HG02798 (cell line): ENCODE data around the gene OR2D2.
"Not testable (repeated sequence)": the region's sequence is repeated elsewhere in the genome, so short reads cannot be mapped to it uniquely, and the experiment has no call there.

Source experiments
- ATAC-seq: cut with Tn5 transposase; IDR thresholded peaks from one replicate; pipeline ENCODE4 v1.9.1; 2021; ENCODE audit warnings: mild to moderate bottlenecking; ENCODE audit not compliant: unreplicated experiment, poor library complexity

OR2D2 gene, protein sequence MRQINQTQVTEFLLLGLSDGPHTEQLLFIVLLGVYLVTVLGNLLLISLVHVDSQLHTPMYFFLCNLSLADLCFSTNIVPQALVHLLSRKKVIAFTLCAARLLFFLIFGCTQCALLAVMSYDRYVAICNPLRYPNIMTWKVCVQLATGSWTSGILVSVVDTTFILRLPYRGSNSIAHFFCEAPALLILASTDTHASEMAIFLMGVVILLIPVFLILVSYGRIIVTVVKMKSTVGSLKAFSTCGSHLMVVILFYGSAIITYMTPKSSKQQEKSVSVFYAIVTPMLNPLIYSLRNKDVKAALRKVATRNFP

DNA sequence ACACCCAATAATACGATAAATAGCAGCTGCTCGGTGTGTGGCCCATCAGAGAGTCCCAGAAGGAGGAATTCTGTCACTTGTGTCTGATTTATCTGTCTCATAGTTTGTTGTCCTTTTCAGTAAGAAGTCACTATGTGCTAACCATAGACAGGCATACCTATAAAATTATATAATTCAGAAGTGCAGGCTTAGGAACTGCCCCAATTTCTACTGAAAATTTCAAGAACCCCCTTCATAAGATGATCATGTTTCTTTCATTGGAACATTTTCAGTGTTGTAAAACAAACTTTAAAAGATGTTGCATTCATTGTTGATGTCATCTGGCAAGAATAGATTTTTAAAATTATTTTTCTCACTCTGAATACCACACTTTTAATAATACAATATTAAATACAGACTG, at the start of gene OR2D2:
Gene OR2D2, minus strand, starts transcription at position 101 of the 400 bp plus-strand sequence. Its CDS starts 0 bp downstream, at position 101.
- no peak for ATAC-seq

DNA sequence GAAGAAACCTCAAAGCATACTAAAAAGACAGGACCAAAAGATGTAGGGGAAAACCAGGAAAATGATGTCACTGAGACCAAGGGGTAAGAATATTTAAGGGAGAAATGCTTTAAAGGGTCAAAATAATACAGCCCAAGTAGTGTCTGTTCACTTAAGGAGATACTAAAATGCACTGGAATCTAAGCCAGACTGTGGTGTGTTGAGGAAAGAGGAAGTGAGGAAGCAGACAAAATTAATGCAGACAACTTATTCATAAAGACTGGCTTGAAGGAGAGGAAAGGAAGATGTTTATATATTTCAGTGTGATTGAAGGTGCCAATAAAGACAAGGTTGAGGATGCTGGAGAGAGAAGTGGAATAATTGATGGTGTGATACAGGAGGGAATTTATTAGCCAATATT, 49.7 kb upstream of the OR2D2 start:
- ATAC-seq, result no peak

DNA sequence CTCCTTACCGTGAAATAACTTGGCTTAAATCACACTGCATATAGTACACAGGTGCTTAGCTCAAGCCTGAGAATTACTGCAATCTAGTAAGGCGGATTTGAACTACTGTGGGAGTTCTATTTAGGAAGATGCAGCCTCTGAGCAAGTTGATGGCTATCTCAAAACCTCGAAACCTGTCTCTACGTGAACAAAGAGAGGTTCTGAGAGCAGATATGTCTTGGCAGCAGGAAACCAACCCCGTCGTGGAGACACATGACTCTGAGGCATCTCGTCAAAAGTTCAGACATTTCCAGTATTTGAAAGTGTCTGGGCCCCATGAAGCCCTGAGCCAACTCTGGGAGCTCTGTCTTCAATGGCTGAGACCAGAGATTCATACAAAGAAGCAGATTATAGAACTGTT, 39.8 kb upstream of the OR2D2 start:
- no peak for ATAC-seq

GRCh38 chr11:6931146-6931713, 38.9 kb upstream of the OR2D2 start:
- no peak for ATAC-seq

DNA sequence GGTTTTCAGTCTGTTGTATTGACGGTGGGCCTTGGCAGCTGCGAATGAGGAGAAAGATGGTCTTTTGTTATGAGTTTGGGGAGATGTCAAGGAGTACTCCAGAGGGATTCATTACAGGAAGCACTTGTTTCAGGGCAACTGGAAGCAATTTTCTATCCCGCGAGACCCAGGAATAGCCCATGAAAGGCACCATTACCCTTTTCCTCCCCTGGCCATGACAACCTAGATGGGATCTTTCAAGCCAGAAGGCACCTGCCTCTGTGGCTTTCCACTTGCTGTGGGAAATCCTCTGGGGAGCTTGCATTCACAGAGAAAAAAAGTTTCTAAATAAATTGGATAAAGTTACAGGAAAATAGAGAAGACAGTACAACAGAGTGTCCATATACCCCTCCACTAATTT, 36.6 kb upstream of the OR2D2 start:
- no peak for ATAC-seq

DNA sequence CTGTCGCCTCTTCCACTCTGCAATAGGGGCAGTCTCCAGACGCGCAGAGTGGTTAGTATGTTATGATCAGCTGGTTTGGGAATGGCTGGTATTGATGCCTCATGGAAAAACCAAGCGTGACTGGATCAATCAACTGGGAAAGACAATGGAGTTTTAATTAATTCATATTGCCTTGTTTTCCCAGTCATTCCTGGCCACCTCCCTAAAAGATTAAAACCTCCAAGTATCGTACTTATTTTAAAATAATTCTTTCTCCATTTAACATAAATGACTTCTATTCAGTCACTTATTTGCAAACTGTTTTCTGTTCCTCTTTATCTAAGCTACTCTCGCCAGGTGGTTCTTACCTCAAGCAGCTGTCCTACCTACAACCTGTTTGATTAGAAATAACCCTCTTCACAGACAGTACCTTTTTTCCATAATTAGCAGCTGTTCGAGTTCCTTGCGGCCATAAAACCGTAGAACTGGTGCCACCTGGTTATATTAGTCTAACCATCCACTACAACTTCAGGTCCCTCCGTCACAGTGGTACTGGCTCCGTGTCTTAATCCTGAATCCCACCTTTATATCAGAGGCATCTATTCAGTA, 34.8 kb upstream of the OR2D2 start:
- ATAC-seq, result peak; percentile 69

- peak; percentile 77 for ATAC-seq
Observed at GRCh38 chr11:6926208-6927029, 34.1 kb upstream of the OR2D2 start, which contains the start of gene ZNF215. ZNF215 (plus strand) TSS chr11:6926426; CDS start chr11:6932273, 5,847 bp downstream.

- ATAC-seq, result peak; percentile 19
Observed at GRCh38 chr11:6925636-6926207, 33.4 kb upstream of the OR2D2 start.

DNA sequence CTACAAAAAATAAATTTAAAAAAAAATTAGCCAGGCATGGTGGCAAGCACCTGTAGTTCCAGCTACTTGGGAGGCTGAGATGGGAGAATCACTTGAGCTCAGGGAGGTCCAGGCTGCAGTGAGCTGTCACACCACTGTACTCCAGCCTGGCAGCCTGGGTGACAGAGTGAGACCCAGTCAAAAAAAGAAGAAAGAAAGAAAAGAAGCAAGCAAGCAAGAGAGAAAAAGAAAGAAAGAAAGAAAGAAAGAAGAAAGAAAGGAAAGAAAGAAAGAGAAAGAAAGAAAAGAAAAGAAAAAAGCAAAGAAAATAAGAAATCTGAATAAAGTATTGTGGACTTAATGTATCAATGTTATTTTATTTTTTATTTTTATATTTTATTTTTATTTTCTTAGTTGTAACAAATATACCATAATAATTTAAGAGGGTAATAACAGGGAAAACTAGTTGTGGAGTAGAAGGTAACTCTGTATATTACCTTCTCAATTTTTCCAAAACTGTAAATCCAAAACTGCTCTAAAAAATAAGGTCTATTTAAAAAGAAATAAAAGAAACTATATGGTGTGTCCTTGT, 32.8 kb upstream of the OR2D2 start:
- no peak for ATAC-seq

DNA sequence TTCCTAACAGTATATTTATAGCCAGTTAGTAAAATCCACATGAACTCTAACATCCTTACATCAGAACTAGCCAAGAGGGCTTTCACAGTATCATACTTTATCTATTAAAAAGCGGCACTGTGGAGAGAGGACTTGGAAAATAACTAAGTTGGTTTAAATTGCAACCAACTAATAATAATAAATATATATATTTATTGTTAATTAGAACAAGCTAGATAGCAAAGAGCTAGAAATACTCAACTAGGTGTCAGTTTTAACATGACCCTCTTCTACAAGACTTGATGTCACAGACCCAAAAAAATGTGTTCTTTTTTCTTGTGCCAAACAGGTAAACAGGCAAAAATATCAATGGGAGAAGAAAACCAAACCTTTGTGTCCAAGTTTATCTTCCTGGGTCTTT, 28.4 kb upstream of the OR2D2 start, which contains the start of gene OR2D3:
Gene OR2D3, plus strand, starts transcription at position 301 of the 400 bp plus-strand sequence. Its CDS starts 0 bp downstream, at position 301.
- ATAC-seq, result no peak

DNA sequence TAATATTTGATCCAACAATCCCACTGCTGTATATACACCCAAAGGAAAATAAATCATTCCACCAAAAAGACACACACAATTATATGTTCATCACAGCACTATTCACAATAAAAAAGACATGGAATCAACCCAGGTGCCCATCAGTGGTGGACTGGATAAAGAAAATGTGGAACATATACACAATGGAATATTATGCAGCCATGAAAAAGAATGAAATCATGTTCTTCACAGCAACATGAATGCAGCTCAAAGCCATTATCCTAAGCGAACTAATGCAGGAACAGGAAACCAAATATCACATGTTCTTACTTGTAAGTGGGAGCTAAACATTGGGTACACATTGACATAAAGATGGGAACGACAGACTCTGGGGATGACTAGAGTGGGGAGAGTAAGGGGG, 27.4 kb upstream of the OR2D2 start:
- ATAC-seq, result no peak

- ATAC-seq, result no peak
Observed at GRCh38 chr11:6911948-6912347, 19.6 kb upstream of the OR2D2 start.

- ATAC-seq, result no peak
Observed at GRCh38 chr11:6911378-6911777, 19.1 kb upstream of the OR2D2 start.

GRCh38 chr11:6904804-6905203, 12.5 kb upstream of the OR2D2 start:
- not testable (repeated sequence) for ATAC-seq

- ATAC-seq, result no peak
Observed at GRCh38 chr11:6900327-6900999, 8.2 kb upstream of the OR2D2 start.

- ATAC-seq, result no peak
Observed at GRCh38 chr11:6898911-6899310, 6.6 kb upstream of the OR2D2 start.

GRCh38 chr11:6895010-6895409, 2.7 kb upstream of the OR2D2 start:
- peak; percentile 88 for ATAC-seq

DNA sequence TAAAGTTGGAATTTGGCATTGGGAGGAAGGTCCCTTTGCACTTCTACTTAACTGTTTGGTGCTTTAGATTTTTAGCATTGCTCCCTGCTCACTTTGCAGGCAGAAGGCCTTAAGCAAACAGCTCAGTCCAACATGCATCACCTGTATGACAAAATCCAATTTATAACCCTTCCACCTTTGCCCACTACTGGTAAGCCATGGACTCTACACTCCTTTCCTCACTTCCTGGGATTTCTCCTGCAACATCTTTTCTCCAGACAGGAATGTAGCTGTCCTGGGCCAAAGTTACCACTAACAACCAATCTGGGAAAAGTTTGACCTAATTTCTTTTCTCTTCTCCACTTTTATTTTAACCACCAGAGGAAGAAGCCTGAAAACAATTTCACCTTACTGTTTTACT, 1.8 kb upstream of the OR2D2 start:
- no peak for ATAC-seq

- no peak for ATAC-seq
Observed at GRCh38 chr11:6889835-6890234, 2.5 kb downstream of the OR2D2 start.
